ENCODE measurements around the gene TNNI3K.

The TNNI3K gene

DNA sequence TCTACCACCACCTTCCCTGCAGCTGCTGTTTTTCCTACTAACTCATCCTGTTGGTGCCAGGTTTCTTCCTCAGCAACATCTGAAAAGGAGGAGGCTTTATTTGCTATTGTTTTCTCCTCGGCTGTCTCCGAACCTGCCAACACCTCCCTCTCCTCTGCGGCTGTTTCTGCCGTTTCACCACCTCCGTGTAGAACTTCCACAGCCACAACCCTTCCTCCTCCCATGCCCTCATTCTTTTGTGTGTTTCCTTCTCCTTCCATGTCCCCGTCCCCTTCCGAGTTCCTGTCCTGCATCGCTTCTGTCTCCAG lies 336.3 kb downstream of the TNNI3K start:
- no peak for DNase-seq (ENCODE audit: low read depth)

GRCh38 chr1:74571891-74572290 lies 336.7 kb downstream of the TNNI3K start:
- DNase-seq (ENCODE audit: low read depth), result no peak

GRCh38 chr1:74578101-74578500 lies 342.9 kb downstream of the TNNI3K start:
- DNase-seq (ENCODE audit: low read depth), result no peak

- no peak for DNase-seq (ENCODE audit: low read depth)
These were observed 344.2 kb downstream of the TNNI3K start for GRCh38 chr1:74579425-74579824.

DNA sequence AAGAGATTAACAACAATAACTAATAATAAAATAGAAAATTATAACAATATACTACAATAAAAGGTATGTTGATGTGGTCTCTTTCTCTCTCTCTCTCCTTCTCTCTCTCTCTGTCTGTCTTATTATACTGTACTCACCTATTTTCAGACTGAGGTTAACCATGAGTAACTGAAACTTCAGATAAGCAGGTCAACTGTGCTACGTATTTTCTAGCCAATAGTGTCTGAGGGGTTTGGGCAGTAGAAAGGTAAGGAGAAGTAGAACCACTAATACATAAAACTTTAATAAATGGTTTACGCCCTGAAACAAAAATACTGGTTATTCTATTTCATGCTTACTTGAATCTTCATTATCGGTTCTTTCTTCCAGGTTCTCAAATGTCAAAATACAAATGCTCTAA lies 348.2 kb downstream of the TNNI3K start:
- no peak for DNase-seq (ENCODE audit: low read depth)

- no peak for DNase-seq (ENCODE audit: low read depth)
These were observed 349.0 kb downstream of the TNNI3K start for GRCh38 chr1:74584185-74584584.

- no peak for DNase-seq (ENCODE audit: low read depth)
These were observed 351.2 kb downstream of the TNNI3K start for GRCh38 chr1:74586253-74586897.

DNA sequence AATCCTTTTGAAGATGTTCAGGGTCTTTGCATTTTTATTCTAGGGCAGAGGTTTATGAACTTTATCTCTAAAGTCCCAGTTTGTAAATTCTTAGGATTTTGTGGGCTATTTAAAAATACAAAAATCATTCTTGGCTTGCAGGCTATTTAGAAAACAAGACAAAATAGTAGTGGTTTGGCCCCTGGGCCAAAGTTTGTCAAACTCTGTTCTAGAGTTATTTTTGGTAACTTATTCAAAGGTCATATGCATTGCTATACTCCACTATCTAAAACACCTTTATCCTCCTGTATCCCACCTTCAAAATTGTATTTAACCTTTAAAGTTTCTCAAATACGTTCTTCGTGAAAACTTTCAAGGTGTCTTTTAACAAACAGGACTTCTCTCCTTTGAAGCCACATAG lies 352.7 kb downstream of the TNNI3K start:
- DNase-seq (ENCODE audit: low read depth), result no peak

- no peak for DNase-seq (ENCODE audit: low read depth)
These were observed 355.1 kb downstream of the TNNI3K start for GRCh38 chr1:74590288-74590687.

DNA sequence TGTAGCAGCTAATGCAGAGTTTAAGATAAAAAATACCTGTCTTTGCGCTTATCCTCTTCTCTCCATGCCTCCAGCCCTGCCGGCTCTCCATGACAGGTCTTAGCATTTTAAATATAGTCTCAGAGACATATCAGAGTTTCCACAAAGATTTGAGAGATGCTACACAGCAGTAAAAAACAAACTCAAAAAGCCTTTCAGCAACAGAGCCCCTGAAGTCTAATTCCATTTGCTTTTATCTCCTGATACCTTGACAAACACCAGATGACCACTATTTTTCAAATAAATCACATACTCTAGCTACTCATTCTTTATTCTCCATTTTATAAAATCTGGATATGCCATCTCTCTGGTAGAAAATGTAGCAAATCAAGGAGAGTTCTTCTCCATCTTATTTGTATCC lies 356.8 kb downstream of the TNNI3K start:
- DNase-seq (ENCODE audit: low read depth), result no peak

DNA sequence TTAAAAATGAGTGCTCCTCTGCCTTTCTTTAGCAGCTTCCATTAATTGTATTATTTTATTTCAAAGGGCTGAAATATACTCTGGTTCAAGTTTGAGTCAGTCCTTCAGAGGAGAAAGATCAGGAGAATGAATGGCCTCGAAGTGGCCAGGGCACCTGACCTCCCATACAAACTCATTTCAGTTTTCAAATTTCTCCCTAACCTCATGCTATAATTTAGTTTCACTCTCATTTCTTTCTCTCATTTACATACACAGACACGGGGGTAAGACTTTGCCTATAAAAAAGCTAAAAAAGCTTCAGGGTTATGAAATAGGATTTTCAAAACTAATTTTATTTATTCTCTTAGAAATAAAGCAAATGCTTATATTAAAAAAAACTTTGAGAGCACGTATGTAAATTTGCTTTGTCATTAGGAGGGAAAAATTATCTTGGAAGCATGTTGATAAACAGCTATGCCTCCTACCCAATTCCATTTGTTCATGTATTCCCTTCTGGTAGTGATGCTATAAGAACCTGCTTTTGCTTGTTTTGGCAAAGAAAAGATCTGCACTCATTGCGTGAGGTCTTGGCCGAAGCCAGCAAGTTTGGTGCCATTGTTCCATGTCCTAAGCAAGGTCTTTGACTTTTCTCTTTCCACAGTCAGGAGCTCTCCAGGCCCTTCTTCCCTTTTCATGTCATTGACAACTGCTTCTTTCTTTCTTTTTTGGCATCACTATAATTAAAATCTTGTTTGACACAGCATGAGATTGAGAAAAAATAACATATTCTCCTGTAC lies 357.6 kb downstream of the TNNI3K start:
- DNase-seq (ENCODE audit: low read depth), result no peak
